Measurements from ENCODE around the gene DNAJB9. TPM values are rescaled to one million over a fixed set of nuclear protein-coding genes. Genes with fewer than 3 reads are reported as not detected.

The DNAJB9 gene
- polyA plus RNA-seq, 3 donors, result 18.1 to 20.7 (median 18.4) TPM

- H3K27me3 Mint-ChIP-seq (ENCODE audit: low read depth in 3 of 3), result peaks cover 0 to 8% (median 4%) of the 10 kb centered on the region in 3 donors
- Histone ChIP-seq H3K27ac (ENCODE audit: low read depth in 1 of 2, low read length in 2 of 2) (no peak overlapping the region), H3K79me2 (ENCODE audit: insufficient read depth, low read length) (no peaks in the 10 kb centered on the region), H3K9ac (ENCODE audit: insufficient read depth, low read length, poor library complexity, severe bottlenecking) (no peak overlapping the region), H3K36me3 (replicated peaks in 1 of 2; ENCODE audit: control insufficient read depth in 1 of 2, insufficient read depth in 2 of 2, low read length in 2 of 2) (no peaks in the 10 kb centered on the region), H3K9me3 (replicated peaks in 1 of 2; ENCODE audit: control insufficient read depth in 1 of 2, insufficient read depth in 1 of 2, low read length in 2 of 2) (no peaks in the 10 kb centered on the region), H3K27me3 (ENCODE audit: control insufficient read depth in 2 of 2, insufficient read depth in 2 of 2, low read length in 2 of 2) (no peaks in the 10 kb centered on the region), H3K4me2 (replicated peaks; ENCODE audit: extremely low read depth, low read length, poor library complexity, severe bottlenecking) (no peak overlapping the region), H3K4me1 (ENCODE audit: control insufficient read depth in 1 of 2, insufficient read depth in 2 of 2, low read length in 2 of 2) (no peaks in the 10 kb centered on the region), H4K20me1 (ENCODE audit: insufficient read depth, low read length) (no peaks in the 10 kb centered on the region), H2AFZ (ENCODE audit: insufficient read depth, low read depth, low read length, poor library complexity, severe bottlenecking) (no peak overlapping the region), H3K4me3 (replicated peaks in 1 of 3; ENCODE audit: low read depth in 2 of 3, low read length in 3 of 3) (no peak overlapping the region)
- no peak for DNase-seq
- no peak overlapping the region for H3K4me3 Mint-ChIP-seq
- H3K36me3 Mint-ChIP-seq, result no peaks in the 10 kb centered on the region
- H3K27ac Mint-ChIP-seq, result no peak overlapping the region
- TF ChIP-seq CTCF (IDR thresholded peaks at IDR 0.05), result no peak
- no peaks in the 10 kb centered on the region for H3K4me1 Mint-ChIP-seq
- H3K9me3 Mint-ChIP-seq, result peaks cover 0 to 12% (median 4%) of the 10 kb centered on the region in 7 donors
- 100% methylated on average over 3 of the region's 6 CpGs for WGBS (ENCODE audit: insufficient coverage)
- intact Hi-C loops (cut with micrococcal nuclease), result no loop called here
Measured at GRCh38 chr7:108598914-108599580, 29.4 kb downstream of the DNAJB9 start.

- 100% methylated on average over 1 of the region's 1 CpG for WGBS (ENCODE audit: insufficient coverage)
- Mint-ChIP-seq H3K36me3 (no peaks in the 10 kb centered on the region), H3K4me1 (no peaks in the 10 kb centered on the region), H3K27ac (no peak overlapping the region), H3K9me3 (peaks cover 0 to 7% (median 0%) of the 10 kb centered on the region in 7 donors), H3K4me3 (no peak overlapping the region), H3K27me3 (ENCODE audit: low read depth in 3 of 3) (peaks cover 2 to 7% (median 7%) of the 10 kb centered on the region in 3 donors)
- Histone ChIP-seq H3K27me3 (ENCODE audit: control insufficient read depth in 2 of 2, insufficient read depth in 2 of 2, low read length in 2 of 2) (no peaks in the 10 kb centered on the region), H2AFZ (ENCODE audit: insufficient read depth, low read depth, low read length, poor library complexity, severe bottlenecking) (no peak overlapping the region), H3K36me3 (replicated peaks in 1 of 2; ENCODE audit: control insufficient read depth in 1 of 2, insufficient read depth in 2 of 2, low read length in 2 of 2) (no peaks in the 10 kb centered on the region), H3K4me1 (ENCODE audit: control insufficient read depth in 1 of 2, insufficient read depth in 2 of 2, low read length in 2 of 2) (no peaks in the 10 kb centered on the region), H3K79me2 (ENCODE audit: insufficient read depth, low read length) (no peaks in the 10 kb centered on the region), H3K9ac (ENCODE audit: insufficient read depth, low read length, poor library complexity, severe bottlenecking) (no peak overlapping the region), H3K4me2 (replicated peaks; ENCODE audit: extremely low read depth, low read length, poor library complexity, severe bottlenecking) (no peak overlapping the region), H3K27ac (ENCODE audit: low read depth in 1 of 2, low read length in 2 of 2) (no peak overlapping the region), H3K4me3 (replicated peaks in 1 of 3; ENCODE audit: low read depth in 2 of 3, low read length in 3 of 3) (no peak overlapping the region), H4K20me1 (ENCODE audit: insufficient read depth, low read length) (no peaks in the 10 kb centered on the region), H3K9me3 (replicated peaks in 1 of 2; ENCODE audit: control insufficient read depth in 1 of 2, insufficient read depth in 1 of 2, low read length in 2 of 2) (no peaks in the 10 kb centered on the region)
- intact Hi-C loops (cut with micrococcal nuclease), result no loop called here
- no peak for TF ChIP-seq CTCF (IDR thresholded peaks at IDR 0.05)
- no peak for DNase-seq
Measured at GRCh38 chr7:108600399-108600798, 30.7 kb downstream of the DNAJB9 start.

Measured in CD14-positive monocyte (primary cell).